Astrocyte (in vitro differentiated cells and primary cell): ENCODE results near the gene FAM98B. TPM values are rescaled to one million over a fixed set of nuclear protein-coding genes. Genes with fewer than 3 reads are reported as not detected.
A peak's percentile ranks its signal among the peaks of the same experiment; 100 is the strongest.

Experiments
- DNase-seq: peaks from one replicate; pipeline ENCODE4 v3.0.0-alpha.2; 2010; ENCODE audit warnings: low read depth
- FAIRE-seq: peaks from 2 replicates; lab custom pipeline; 2011; peaks lifted over from hg19 to GRCh38; lab: Jason Lieb, UNC
- H2AFZ ChIP-seq: 2 replicates; pipeline ENCODE4 v1.6.0; 2012; ENCODE audit warnings: low read depth, low read length, inconsistent platforms
- H3K27ac ChIP-seq: 2 replicates; pipeline ENCODE4 v1.5.1; 2011; ENCODE audit warnings: low read depth, low read length, inconsistent platforms
- H3K27me3 ChIP-seq: 2 replicates; pipeline ENCODE4 v1.6.0; 2011; ENCODE audit warnings: low read length, inconsistent platforms; ENCODE audit not compliant: insufficient read depth
- H3K36me3 ChIP-seq: 2 replicates; pipeline ENCODE4 v1.5.1; 2011; ENCODE audit warnings: low read length, inconsistent platforms; ENCODE audit not compliant: insufficient read depth
- H3K4me1 ChIP-seq: 2 replicates; pipeline ENCODE4 v1.5.1; 2011; ENCODE audit warnings: low read length, inconsistent platforms; ENCODE audit not compliant: insufficient read depth
- H3K4me2 ChIP-seq: 2 replicates; pipeline ENCODE4 v1.6.0; 2012; ENCODE audit warnings: low read length, inconsistent platforms
- H3K4me3 ChIP-seq: 2 replicates; pipeline ENCODE4 v1.5.1; 2011; ENCODE audit warnings: low read depth, mild to moderate bottlenecking, low read length, inconsistent platforms; ENCODE audit not compliant: insufficient read depth
- H3K79me2 ChIP-seq: 2 replicates; pipeline ENCODE4 v1.6.0; 2012; ENCODE audit warnings: mild to moderate bottlenecking, low read length, inconsistent platforms; ENCODE audit not compliant: insufficient read depth
- H3K9ac ChIP-seq: 2 replicates; pipeline ENCODE4 v1.6.0; 2012; ENCODE audit warnings: mild to moderate bottlenecking, low read length, inconsistent platforms
- H3K9me3 ChIP-seq: 2 replicates; pipeline ENCODE4 v1.5.1; 2012; ENCODE audit warnings: low read depth, mild to moderate bottlenecking, low read length, inconsistent platforms; ENCODE audit not compliant: insufficient read depth
- H4K20me1 ChIP-seq: 2 replicates; pipeline ENCODE4 v1.6.0; 2012; ENCODE audit warnings: low read length, inconsistent platforms; ENCODE audit not compliant: insufficient read depth
- H3K27ac Mint-ChIP-seq: one replicate; pipeline ENCODE4 v1.8.0; 2021; ENCODE audit warnings: mild to moderate bottlenecking, mixed read lengths; ENCODE audit not compliant: unreplicated experiment
- H3K27me3 Mint-ChIP-seq: one replicate; pipeline ENCODE4 v1.8.0; 2021; ENCODE audit warnings: low read depth, mixed read lengths; ENCODE audit not compliant: unreplicated experiment
- H3K36me3 Mint-ChIP-seq: one replicate; pipeline ENCODE4 v1.8.0; 2021; ENCODE audit warnings: low read depth, mixed read lengths; ENCODE audit not compliant: unreplicated experiment
- H3K4me1 Mint-ChIP-seq: one replicate; pipeline ENCODE4 v1.8.0; 2021; ENCODE audit warnings: low read depth, mixed read lengths; ENCODE audit not compliant: unreplicated experiment
- H3K4me3 Mint-ChIP-seq: one replicate; pipeline ENCODE4 v1.8.0; 2021; ENCODE audit warnings: mild to moderate bottlenecking, moderate library complexity, mixed read lengths; ENCODE audit not compliant: unreplicated experiment
- H3K9me3 Mint-ChIP-seq: one replicate; pipeline ENCODE4 v1.8.0; 2021; ENCODE audit warnings: mild to moderate bottlenecking, mixed read lengths; ENCODE audit not compliant: unreplicated experiment
- CTCF ChIP-seq: IDR thresholded peaks from 2 replicates; pipeline ENCODE4 v1.5.1; 2011; ENCODE audit warnings: low read depth, mild to moderate bottlenecking, inconsistent platforms, low read length, moderate library complexity; ENCODE audit not compliant: insufficient read depth
- EZH2 ChIP-seq: IDR thresholded peaks from 2 replicates; pipeline ENCODE4 v1.6.1; 2012; ENCODE audit warnings: mild to moderate bottlenecking, low read length, inconsistent platforms; ENCODE audit not compliant: insufficient read depth
- total RNA-seq: library from RNA; stranded (reverse); gene quantifications from 2 replicates; pipeline ENCODE4 v1.2.1, GENCODE V29; 2021

Gene FAM98B
- total RNA-seq, 1 donor from 2014 or later = 21.6 TPM

- no peaks in the 10 kb centered on the region for H3K9me3 Mint-ChIP-seq
- Histone ChIP-seq H3K36me3 (no peaks in the 10 kb centered on the region), H3K27me3 (no peaks in the 10 kb centered on the region), H3K4me3 (no peak overlapping the region), H3K9me3 (no peaks in the 10 kb centered on the region), H3K79me2 (no peaks in the 10 kb centered on the region), H3K4me1 (no peaks in the 10 kb centered on the region), H3K27ac (no peak overlapping the region), H2AFZ (no peak overlapping the region), H4K20me1 (no peaks in the 10 kb centered on the region), H3K9ac (no peak overlapping the region), H3K4me2 (no peak overlapping the region)
- no peaks in the 10 kb centered on the region for H3K36me3 Mint-ChIP-seq
- H3K4me3 Mint-ChIP-seq = no peak overlapping the region
- DNase-seq = no peak
- no peaks in the 10 kb centered on the region for H3K27me3 Mint-ChIP-seq
- TF ChIP-seq CTCF (no peak), EZH2 (no peak)
- no peak for FAIRE-seq
- H3K4me1 Mint-ChIP-seq = peaks cover 15% of the 10 kb centered on the region
- H3K27ac Mint-ChIP-seq = peak overlapping the region; percentile 20
Observed at GRCh38 chr15:38518084-38518483, 64.2 kb downstream of the FAM98B start.

- H3K4me1 Mint-ChIP-seq = peaks cover 14% of the 10 kb centered on the region
- TF ChIP-seq CTCF (no peak), EZH2 (no peak)
- peaks cover 4% of the 10 kb centered on the region for H3K9me3 Mint-ChIP-seq
- peak; percentile 9 for FAIRE-seq
- Histone ChIP-seq H3K4me2 (no peak overlapping the region), H4K20me1 (no peaks in the 10 kb centered on the region), H3K9me3 (no peaks in the 10 kb centered on the region), H3K4me3 (no peak overlapping the region), H2AFZ (no peak overlapping the region), H3K27ac (no peak overlapping the region), H3K4me1 (no peaks in the 10 kb centered on the region), H3K79me2 (no peaks in the 10 kb centered on the region), H3K27me3 (no peaks in the 10 kb centered on the region), H3K9ac (no peak overlapping the region), H3K36me3 (no peaks in the 10 kb centered on the region)
- H3K27ac Mint-ChIP-seq = no peak overlapping the region
- H3K36me3 Mint-ChIP-seq = no peaks in the 10 kb centered on the region
- no peak overlapping the region for H3K4me3 Mint-ChIP-seq
- no peak for DNase-seq
- H3K27me3 Mint-ChIP-seq = peaks cover 4% of the 10 kb centered on the region
Observed at GRCh38 chr15:38520035-38520434, 66.1 kb downstream of the FAM98B start.

- H3K4me3 ChIP-seq = no peak overlapping the region
- H3K9me3 ChIP-seq = no peaks in the 10 kb centered on the region
- Mint-ChIP-seq H3K4me3 (no peak overlapping the region), H3K36me3 (no peaks in the 10 kb centered on the region), H3K9me3 (peaks cover 4% of the 10 kb centered on the region), H3K4me1 (peaks cover 14% of the 10 kb centered on the region), H3K27me3 (peaks cover 4% of the 10 kb centered on the region), H3K27ac (no peak overlapping the region)
- H3K27ac ChIP-seq = no peak overlapping the region
- no peak overlapping the region for H3K4me2 ChIP-seq
- no peak for TF ChIP-seq EZH2
- TF ChIP-seq CTCF = no peak
- no peaks in the 10 kb centered on the region for H3K79me2 ChIP-seq
- DNase-seq (no peak), FAIRE-seq (no peak)
- no peaks in the 10 kb centered on the region for H3K36me3 ChIP-seq
- no peaks in the 10 kb centered on the region for H3K4me1 ChIP-seq
- no peak overlapping the region for H2AFZ ChIP-seq
- no peaks in the 10 kb centered on the region for H3K27me3 ChIP-seq
- no peaks in the 10 kb centered on the region for H4K20me1 ChIP-seq
- H3K9ac ChIP-seq = no peak overlapping the region
Observed at GRCh38 chr15:38521316-38521715, 67.4 kb downstream of the FAM98B start.
